GM18867 (cell line): ENCODE measurements around the gene GPLD1.

Experiments
- ATAC-seq: cut with Tn5 transposase; IDR thresholded peaks from one replicate; pipeline ENCODE4 v1.9.1; 2021; ENCODE audit warnings: mild to moderate bottlenecking, moderate library complexity; ENCODE audit not compliant: unreplicated experiment

The GPLD1 gene

GRCh38 chr6:24501914-24502313, 12.5 kb upstream of the GPLD1 start:
- ATAC-seq: no peak

GRCh38 chr6:24501374-24501773, 12.0 kb upstream of the GPLD1 start:
- no peak for ATAC-seq

GRCh38 chr6:24500683-24501082, 11.3 kb upstream of the GPLD1 start:
- ATAC-seq: no peak

GRCh38 chr6:24497254-24497970, 8.0 kb upstream of the GPLD1 start:
- no peak for ATAC-seq

GRCh38 chr6:24494821-24495795, 5.7 kb upstream of the GPLD1 start, which contains the start of gene ALDH5A1:
Gene ALDH5A1, plus strand, starts transcription at chr6:24494969. Its CDS starts 28 bp downstream, at chr6:24494997.
- peak; percentile 66 for ATAC-seq

- peak; percentile 6 for ATAC-seq
These were observed 4.8 kb upstream of the GPLD1 start for GRCh38 chr6:24493945-24494820.

- ATAC-seq: no peak
These were observed 3.1 kb upstream of the GPLD1 start for GRCh38 chr6:24492475-24492874.

- no peak for ATAC-seq
These were observed 1.6 kb upstream of the GPLD1 start for GRCh38 chr6:24490948-24491347.

GRCh38 chr6:24489881-24490280, 503 bp upstream of the GPLD1 start:
- ATAC-seq: no peak

- no peak for ATAC-seq
These were observed 3.3 kb downstream of the GPLD1 start for GRCh38 chr6:24486065-24486464.

- ATAC-seq: no peak
These were observed 4.6 kb downstream of the GPLD1 start for GRCh38 chr6:24484657-24485323.

GRCh38 chr6:24481449-24481848, 7.9 kb downstream of the GPLD1 start:
- ATAC-seq: no peak

GRCh38 chr6:24480705-24481104, 8.7 kb downstream of the GPLD1 start:
- ATAC-seq: no peak

- no peak for ATAC-seq
These were observed 10.5 kb downstream of the GPLD1 start for GRCh38 chr6:24478903-24479302.

- no peak for ATAC-seq
These were observed 12.3 kb downstream of the GPLD1 start for GRCh38 chr6:24477070-24477469.

GRCh38 chr6:24476631-24477030, 12.7 kb downstream of the GPLD1 start:
- no peak for ATAC-seq

- no peak for ATAC-seq
These were observed 17.2 kb downstream of the GPLD1 start for GRCh38 chr6:24472181-24472580.

GRCh38 chr6:24469811-24470210, 19.6 kb downstream of the GPLD1 start:
- ATAC-seq: no peak

GRCh38 chr6:24464253-24465038, 24.9 kb downstream of the GPLD1 start:
- ATAC-seq: no peak

GRCh38 chr6:24460966-24461365, 28.4 kb downstream of the GPLD1 start:
- no peak for ATAC-seq
